IPS-15b (cell line): ENCODE measurements around the gene TOR1B.
"Not testable (repeated sequence)": the region's sequence is repeated elsewhere in the genome, so short reads cannot be mapped to it uniquely, and the experiment has no call there.

Experiments used
- H3K27me3 ChIP-seq: one replicate; pipeline ENCODE4 v1.6.1; 2013; ENCODE audit warnings: low read length; ENCODE audit not compliant: control insufficient read depth, insufficient read depth
- H3K36me3 ChIP-seq: one replicate; pipeline ENCODE4 v1.6.1; 2013; ENCODE audit warnings: low read length; ENCODE audit not compliant: control insufficient read depth, insufficient read depth
- H3K4me1 ChIP-seq: one replicate; pipeline ENCODE4 v1.6.1; 2013; ENCODE audit warnings: mild to moderate bottlenecking, low read length; ENCODE audit not compliant: control insufficient read depth, insufficient read depth
- H3K4me3 ChIP-seq: one replicate; pipeline ENCODE4 v1.5.1; 2013; ENCODE audit warnings: low read depth, low read length
- H3K9ac ChIP-seq: one replicate; pipeline ENCODE4 v1.6.1; 2013; ENCODE audit warnings: low read depth, mild to moderate bottlenecking, low read length
- H3K9me3 ChIP-seq: one replicate; pipeline ENCODE4 v1.6.1; 2013; ENCODE audit warnings: mild to moderate bottlenecking, low read length; ENCODE audit not compliant: control insufficient read depth, insufficient read depth

Gene TOR1B

GRCh38 chr9:129765764-129766317 is 37.1 kb upstream of the TOR1B start:
- Histone ChIP-seq H3K9me3 (no peaks in the 10 kb centered on the region), H3K36me3 (no peaks in the 10 kb centered on the region), H3K4me1 (no peaks in the 10 kb centered on the region), H3K9ac (no peak overlapping the region), H3K4me3 (no peak overlapping the region), H3K27me3 (no peaks in the 10 kb centered on the region)

- Histone ChIP-seq H3K4me3 (no peak overlapping the region), H3K36me3 (no peaks in the 10 kb centered on the region), H3K4me1 (no peaks in the 10 kb centered on the region), H3K27me3 (no peaks in the 10 kb centered on the region), H3K9ac (no peak overlapping the region), H3K9me3 (no peaks in the 10 kb centered on the region)
Measured at GRCh38 chr9:129768486-129768885, 34.5 kb upstream of the TOR1B start.

GRCh38 chr9:129769669-129770068 is 33.3 kb upstream of the TOR1B start:
- H3K9ac ChIP-seq, result no peak overlapping the region
- no peaks in the 10 kb centered on the region for H3K36me3 ChIP-seq
- H3K9me3 ChIP-seq, result no peaks in the 10 kb centered on the region
- no peaks in the 10 kb centered on the region for H3K27me3 ChIP-seq
- H3K4me1 ChIP-seq, result no peaks in the 10 kb centered on the region
- H3K4me3 ChIP-seq, result no peak overlapping the region

GRCh38 chr9:129770741-129771140 is 32.2 kb upstream of the TOR1B start:
- H3K9me3 ChIP-seq, result no peaks in the 10 kb centered on the region
- no peaks in the 10 kb centered on the region for H3K4me1 ChIP-seq
- no peak overlapping the region for H3K4me3 ChIP-seq
- H3K27me3 ChIP-seq, result no peaks in the 10 kb centered on the region
- H3K9ac ChIP-seq, result no peak overlapping the region
- no peaks in the 10 kb centered on the region for H3K36me3 ChIP-seq

GRCh38 chr9:129773262-129774048 is 29.5 kb upstream of the TOR1B start:
- no peaks in the 10 kb centered on the region for H3K27me3 ChIP-seq
- peaks cover 8% of the 10 kb centered on the region for H3K4me1 ChIP-seq
- H3K4me3 ChIP-seq, result no peak overlapping the region
- H3K9ac ChIP-seq, result no peak overlapping the region
- no peaks in the 10 kb centered on the region for H3K36me3 ChIP-seq
- H3K9me3 ChIP-seq, result no peaks in the 10 kb centered on the region

GRCh38 chr9:129774791-129775447 is 28.1 kb upstream of the TOR1B start:
- Histone ChIP-seq H3K9me3 (no peaks in the 10 kb centered on the region), H3K36me3 (no peaks in the 10 kb centered on the region), H3K4me1 (peaks cover 8% of the 10 kb centered on the region), H3K9ac (no peak overlapping the region), H3K27me3 (no peaks in the 10 kb centered on the region), H3K4me3 (no peak overlapping the region)

GRCh38 chr9:129775448-129775798 is 27.6 kb upstream of the TOR1B start:
- no peaks in the 10 kb centered on the region for H3K36me3 ChIP-seq
- H3K9me3 ChIP-seq, result no peaks in the 10 kb centered on the region
- no peak overlapping the region for H3K4me3 ChIP-seq
- peaks cover 8% of the 10 kb centered on the region for H3K4me1 ChIP-seq
- no peaks in the 10 kb centered on the region for H3K27me3 ChIP-seq
- H3K9ac ChIP-seq, result no peak overlapping the region

GRCh38 chr9:129776096-129776495 is 26.9 kb upstream of the TOR1B start:
- not testable (repeated sequence) for H3K4me3 ChIP-seq, H3K36me3 ChIP-seq, H3K9ac ChIP-seq, H3K4me1 ChIP-seq, H3K27me3 ChIP-seq, H3K9me3 ChIP-seq

- Histone ChIP-seq H3K4me1 (peaks cover 8% of the 10 kb centered on the region), H3K27me3 (no peaks in the 10 kb centered on the region), H3K36me3 (no peaks in the 10 kb centered on the region), H3K4me3 (no peak overlapping the region), H3K9me3 (no peaks in the 10 kb centered on the region), H3K9ac (no peak overlapping the region)
Measured at GRCh38 chr9:129776566-129776937, 26.4 kb upstream of the TOR1B start.

- H3K27me3 ChIP-seq, result no peaks in the 10 kb centered on the region
- no peaks in the 10 kb centered on the region for H3K36me3 ChIP-seq
- no peak overlapping the region for H3K9ac ChIP-seq
- H3K4me1 ChIP-seq, result peaks cover 8% of the 10 kb centered on the region
- no peak overlapping the region for H3K4me3 ChIP-seq
- no peaks in the 10 kb centered on the region for H3K9me3 ChIP-seq
Measured at GRCh38 chr9:129776938-129777768, 25.8 kb upstream of the TOR1B start.

- H3K4me3 ChIP-seq, result no peak overlapping the region
- H3K9me3 ChIP-seq, result no peaks in the 10 kb centered on the region
- H3K36me3 ChIP-seq, result no peaks in the 10 kb centered on the region
- peaks cover 8% of the 10 kb centered on the region for H3K4me1 ChIP-seq
- H3K9ac ChIP-seq, result no peak overlapping the region
- H3K27me3 ChIP-seq, result no peaks in the 10 kb centered on the region
Measured at GRCh38 chr9:129777769-129778130, 25.2 kb upstream of the TOR1B start.
